ENCODE data around the gene MRPL11.

Gene MRPL11

DNA sequence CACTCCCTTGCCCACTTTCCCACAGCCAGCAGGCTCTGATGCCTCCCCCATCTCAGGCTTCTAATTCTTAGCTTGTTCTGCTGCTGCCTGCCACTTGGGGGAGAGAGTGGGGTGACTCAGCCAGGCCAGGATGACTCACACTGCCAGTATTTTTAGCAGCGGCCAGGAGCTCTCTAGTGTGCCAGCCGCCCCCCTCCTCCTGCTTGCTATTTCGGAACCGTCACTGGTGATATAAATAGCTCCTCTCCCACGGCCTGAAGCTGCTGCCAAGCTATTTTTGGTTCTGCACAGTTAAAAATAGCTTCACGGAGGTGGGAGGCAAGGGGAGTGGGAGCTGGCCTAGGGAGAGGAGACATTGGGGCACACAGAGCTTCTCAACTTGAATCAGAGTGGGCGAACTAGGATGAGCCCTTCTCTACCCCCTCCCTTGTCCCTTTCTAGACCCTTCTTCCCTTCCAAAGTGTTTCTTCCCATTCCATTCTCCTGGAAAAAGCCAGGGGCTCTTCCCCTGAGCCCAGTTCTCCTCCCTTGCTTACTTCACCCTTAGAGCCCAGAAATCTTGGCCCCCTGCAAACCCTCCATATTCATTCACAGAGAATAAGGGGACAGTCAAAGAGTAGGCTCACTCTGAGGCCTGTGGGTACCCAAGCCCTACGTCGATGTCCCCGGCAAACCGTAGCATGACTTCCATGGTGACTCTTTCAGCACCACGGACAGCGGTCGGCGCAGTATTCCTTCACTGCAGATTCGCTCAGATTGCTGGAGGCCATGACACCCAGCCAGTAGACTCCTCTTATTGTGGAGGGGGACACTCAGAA is 20.3 kb downstream of the MRPL11 start:
- Histone ChIP-seq H3K36me3 (peaks cover 7 to 13% (median 11%) of the 10 kb centered on the region in 3 donors), H3K9me3 (no peaks in the 10 kb centered on the region), H3K4me3 (no peak overlapping the region), H3K4me1 (peaks cover 0 to 64% (median 41%) of the 10 kb centered on the region in 4 donors), H3K27me3 (peaks cover 0 to 3% of the 10 kb centered on the region in 2 donors), H3K27ac (peak overlapping the region; percentile 12 to 37)
- TF ChIP-seq, protein P1, sequence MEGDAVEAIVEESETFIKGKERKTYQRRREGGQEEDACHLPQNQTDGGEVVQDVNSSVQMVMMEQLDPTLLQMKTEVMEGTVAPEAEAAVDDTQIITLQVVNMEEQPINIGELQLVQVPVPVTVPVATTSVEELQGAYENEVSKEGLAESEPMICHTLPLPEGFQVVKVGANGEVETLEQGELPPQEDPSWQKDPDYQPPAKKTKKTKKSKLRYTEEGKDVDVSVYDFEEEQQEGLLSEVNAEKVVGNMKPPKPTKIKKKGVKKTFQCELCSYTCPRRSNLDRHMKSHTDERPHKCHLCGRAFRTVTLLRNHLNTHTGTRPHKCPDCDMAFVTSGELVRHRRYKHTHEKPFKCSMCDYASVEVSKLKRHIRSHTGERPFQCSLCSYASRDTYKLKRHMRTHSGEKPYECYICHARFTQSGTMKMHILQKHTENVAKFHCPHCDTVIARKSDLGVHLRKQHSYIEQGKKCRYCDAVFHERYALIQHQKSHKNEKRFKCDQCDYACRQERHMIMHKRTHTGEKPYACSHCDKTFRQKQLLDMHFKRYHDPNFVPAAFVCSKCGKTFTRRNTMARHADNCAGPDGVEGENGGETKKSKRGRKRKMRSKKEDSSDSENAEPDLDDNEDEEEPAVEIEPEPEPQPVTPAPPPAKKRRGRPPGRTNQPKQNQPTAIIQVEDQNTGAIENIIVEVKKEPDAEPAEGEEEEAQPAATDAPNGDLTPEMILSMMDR (IDR thresholded peaks at IDR 0.05), result peak; percentile 53 to 68
- DNase-seq, result peak; percentile 77 to 96
- intact Hi-C loops (cut with DNase I; ENCODE audit: low total_unique reads), result no loop called here

DNA sequence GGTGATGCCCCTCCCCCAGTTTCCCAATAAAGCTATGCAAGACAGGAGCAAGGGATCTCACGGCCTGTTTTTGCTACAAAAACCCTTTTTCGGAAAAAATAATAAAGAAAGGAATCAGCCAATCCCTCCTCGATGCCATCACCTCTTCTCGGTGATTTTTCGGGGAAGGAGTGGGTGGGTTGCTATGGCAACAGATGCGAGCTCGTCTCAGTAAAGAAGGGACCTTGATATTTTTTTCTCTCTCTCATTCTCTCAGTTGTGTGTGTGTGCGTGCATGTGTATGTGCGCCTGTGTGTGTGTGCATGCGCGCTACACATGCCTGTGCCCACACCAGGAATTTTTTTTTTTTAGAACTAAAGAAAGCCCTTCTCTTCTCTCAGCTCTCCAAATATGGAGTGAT is 21.6 kb downstream of the MRPL11 start:
- Histone ChIP-seq H3K27me3 (peaks cover 0 to 3% of the 10 kb centered on the region in 2 donors), H3K9me3 (no peaks in the 10 kb centered on the region)

DNA sequence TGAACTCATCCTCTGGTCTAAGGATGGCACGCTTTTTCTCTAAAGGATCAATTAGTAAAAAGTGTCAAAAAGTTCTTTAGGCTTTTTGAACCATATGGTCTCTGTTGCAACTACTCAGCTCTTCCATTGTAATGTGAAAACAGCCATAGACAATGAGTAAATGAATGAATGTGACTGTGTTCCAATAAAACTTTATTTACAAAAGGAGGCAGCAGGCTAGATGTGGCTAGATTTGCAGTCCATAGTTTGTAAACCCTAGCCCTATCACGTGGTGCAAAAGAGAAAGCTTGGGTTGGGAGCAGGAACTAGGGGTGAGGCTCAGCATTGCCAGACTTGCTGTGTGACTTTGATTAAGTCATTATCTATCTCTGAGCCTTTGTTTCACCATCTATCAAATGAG is 23.2 kb downstream of the MRPL11 start:
- H3K27ac ChIP-seq, result no peak overlapping the region
- intact Hi-C loops (cut with DNase I; ENCODE audit: low total_unique reads), result no loop called here
- H3K9me3 ChIP-seq, result no peaks in the 10 kb centered on the region
- no peaks in the 10 kb centered on the region for H3K36me3 ChIP-seq
- TF ChIP-seq, protein P1 (IDR thresholded peaks at IDR 0.05), result no peak
- H3K4me1 ChIP-seq, result peaks cover 0 to 84% (median 40%) of the 10 kb centered on the region in 4 donors
- H3K27me3 ChIP-seq, result peaks cover 0 to 3% of the 10 kb centered on the region in 2 donors
- no peak overlapping the region for H3K4me3 ChIP-seq
- DNase-seq, result no peak

More for the DNA sequence above, 21.6 kb downstream of the MRPL11 start:
- H3K27ac ChIP-seq, result no peak overlapping the region
- peaks cover 0 to 78% (median 43%) of the 10 kb centered on the region in 4 donors for H3K4me1 ChIP-seq
- DNase-seq, result no peak
- intact Hi-C loops (cut with DNase I; ENCODE audit: low total_unique reads), result no loop called here
- TF ChIP-seq, protein P1 (IDR thresholded peaks at IDR 0.05), result no peak
- peaks cover 0 to under 1% (median 0%) of the 10 kb centered on the region in 3 donors for H3K36me3 ChIP-seq
- no peak overlapping the region for H3K4me3 ChIP-seq

DNA sequence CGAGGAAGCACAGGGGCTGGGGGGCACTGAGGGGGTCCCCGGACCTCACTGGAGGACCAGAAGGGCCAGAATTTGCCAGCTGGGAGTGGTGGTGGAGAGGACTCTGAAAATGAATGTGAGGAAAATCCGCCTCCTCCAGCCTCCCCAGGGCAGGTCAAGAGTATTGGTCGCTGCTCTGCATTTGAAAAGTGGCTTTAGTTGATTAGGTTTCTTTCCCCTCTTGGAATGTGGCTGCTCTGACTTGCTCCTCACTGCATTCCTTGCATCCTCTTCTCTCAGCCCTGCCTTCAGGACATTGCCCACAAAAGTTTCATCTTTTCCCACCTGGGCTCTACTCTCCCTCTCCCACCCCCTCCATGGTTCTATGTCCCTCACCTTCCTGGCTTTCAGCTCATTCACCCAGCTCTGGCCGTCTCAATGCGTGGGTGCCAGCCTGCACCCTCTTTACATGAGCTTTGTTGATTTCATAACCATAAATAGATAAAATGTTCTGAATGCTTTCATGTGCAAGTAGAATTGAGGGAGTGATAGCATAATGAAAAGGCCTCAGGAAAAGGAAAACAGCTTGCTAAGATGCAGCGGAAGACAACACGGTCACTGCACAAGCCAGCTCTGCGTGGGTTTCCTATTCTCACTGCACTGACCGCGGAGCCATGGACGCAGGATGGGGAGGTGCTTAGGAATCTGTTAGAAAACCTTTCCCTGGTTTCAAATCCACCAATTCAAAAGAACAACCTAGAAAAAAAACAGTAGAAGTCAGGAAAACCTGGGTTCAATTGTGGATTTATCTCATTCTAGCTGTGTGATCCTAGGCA is 24.3 kb downstream of the MRPL11 start:
- no peak for DNase-seq
- peaks cover 0 to 84% (median 36%) of the 10 kb centered on the region in 4 donors for H3K4me1 ChIP-seq
- no peaks in the 10 kb centered on the region for H3K27me3 ChIP-seq
- H3K36me3 ChIP-seq, result no peaks in the 10 kb centered on the region
- H3K27ac ChIP-seq, result no peak overlapping the region
- TF ChIP-seq, protein P1 (IDR thresholded peaks at IDR 0.05), result no peak
- intact Hi-C loops (cut with DNase I; ENCODE audit: low total_unique reads), result no loop called here
- H3K9me3 ChIP-seq, result no peaks in the 10 kb centered on the region
- H3K4me3 ChIP-seq, result no peak overlapping the region

DNA sequence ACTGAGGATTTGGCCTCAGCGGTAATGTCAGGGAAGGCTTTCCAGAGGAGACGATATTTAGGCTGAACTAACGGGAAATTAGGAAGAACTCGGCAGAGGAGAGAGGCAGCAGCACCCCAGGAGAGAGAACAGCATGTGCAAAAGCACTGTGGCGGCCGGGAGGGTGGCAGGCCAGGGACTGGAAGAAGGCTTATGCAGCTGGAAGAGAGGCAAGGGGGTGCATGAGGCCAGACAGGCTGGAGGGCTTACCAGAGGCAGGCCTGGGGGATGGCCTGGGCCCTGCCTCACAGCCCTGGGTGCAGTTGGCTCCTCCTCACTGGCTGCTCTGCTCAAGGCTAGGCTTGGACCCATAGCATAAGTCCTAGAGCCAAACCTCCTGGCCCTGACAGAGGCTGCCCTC is 25.5 kb downstream of the MRPL11 start:
- H3K4me3 ChIP-seq, result no peak overlapping the region
- H3K36me3 ChIP-seq, result no peaks in the 10 kb centered on the region
- TF ChIP-seq, protein P1 (IDR thresholded peaks at IDR 0.05), result no peak
- H3K4me1 ChIP-seq, result peaks cover 5 to 77% (median 30%) of the 10 kb centered on the region in 4 donors
- no peaks in the 10 kb centered on the region for H3K27me3 ChIP-seq
- DNase-seq, result no peak
- intact Hi-C loops (cut with DNase I; ENCODE audit: low total_unique reads), result no loop called here
- H3K9me3 ChIP-seq, result no peaks in the 10 kb centered on the region
- no peak overlapping the region for H3K27ac ChIP-seq

Data from tibial artery (tissue), 4 donors.